ENCODE results near the gene RHBDL3. TPM values are rescaled to one million over a fixed set of nuclear protein-coding genes. Genes with fewer than 3 reads are reported as not detected.
"Not testable (repeated sequence)": the region's sequence is repeated elsewhere in the genome, so short reads cannot be mapped to it uniquely, and the experiment has no call there.

Gene RHBDL3
- total RNA-seq, 1 experiment from 2014 or later = 0.24 TPM

GRCh38 chr17:32319548-32319905 is 53.9 kb downstream of the RHBDL3 start:
- no peak overlapping the region for H3K27ac Mint-ChIP-seq (ENCODE audit: unreplicated experiment)
- BruUV-seq (replicated peaks) = no TSS peak
- CTCF ChIA-PET = interaction anchor here (0.7 to 0.9 kb wide), 2 partner anchors 8 to 327 kb away, joined by 3 read pairs; no protein-coding TSS in a partner anchor
- peaks cover 37% of the 10 kb centered on the region for H3K27me3 Mint-ChIP-seq (ENCODE audit: unreplicated experiment)
- intact Hi-C loops (cut with micrococcal nuclease; ENCODE audit: unreplicated experiment) = loop anchor here (1.0 kb wide), 1 partner anchor 66 kb away; no protein-coding TSS in a partner anchor
- H3K4me3 Mint-ChIP-seq (ENCODE audit: low read depth, unreplicated experiment) = no peak overlapping the region
- H3K9me3 Mint-ChIP-seq (ENCODE audit: low read depth, unreplicated experiment) = no peaks in the 10 kb centered on the region
- no peaks in the 10 kb centered on the region for H3K4me1 Mint-ChIP-seq (ENCODE audit: low read depth, unreplicated experiment)
- no peaks in the 10 kb centered on the region for H3K36me3 Mint-ChIP-seq (ENCODE audit: insufficient read depth, unreplicated experiment)
- peak; percentile 92 for TF ChIP-seq CTCF (IDR thresholded peaks at IDR 0.05; ENCODE audit: unreplicated experiment)
- peak; percentile 86 for DNase-seq

GRCh38 chr17:32320080-32320479 is 54.4 kb downstream of the RHBDL3 start:
- peaks cover 31% of the 10 kb centered on the region for H3K27me3 Mint-ChIP-seq (ENCODE audit: unreplicated experiment)
- BruUV-seq (replicated peaks); H3K4me1 Mint-ChIP-seq (ENCODE audit: low read depth, unreplicated experiment); H3K27ac Mint-ChIP-seq (ENCODE audit: unreplicated experiment); intact Hi-C loops (cut with micrococcal nuclease; ENCODE audit: unreplicated experiment); H3K9me3 Mint-ChIP-seq (ENCODE audit: low read depth, unreplicated experiment); H3K36me3 Mint-ChIP-seq (ENCODE audit: insufficient read depth, unreplicated experiment); DNase-seq; H3K4me3 Mint-ChIP-seq (ENCODE audit: low read depth, unreplicated experiment): not testable (repeated sequence)
- CTCF ChIA-PET = interaction anchor here (0.9 kb wide), 1 partner anchor 9 kb away, joined by 3 read pairs; no protein-coding TSS in a partner anchor

GRCh38 chr17:32320847-32321246 is 55.2 kb downstream of the RHBDL3 start:
- Mint-ChIP-seq H3K4me1 (ENCODE audit: low read depth, unreplicated experiment) (no peaks in the 10 kb centered on the region), H3K27me3 (ENCODE audit: unreplicated experiment) (peaks cover 24% of the 10 kb centered on the region), H3K36me3 (ENCODE audit: insufficient read depth, unreplicated experiment) (no peaks in the 10 kb centered on the region), H3K9me3 (ENCODE audit: low read depth, unreplicated experiment) (no peaks in the 10 kb centered on the region), H3K4me3 (ENCODE audit: low read depth, unreplicated experiment) (no peak overlapping the region), H3K27ac (ENCODE audit: unreplicated experiment) (no peak overlapping the region)
- intact Hi-C loops (cut with micrococcal nuclease; ENCODE audit: unreplicated experiment) = no loop called here
- BruUV-seq (replicated peaks) = no TSS peak
- TF ChIP-seq CTCF (IDR thresholded peaks at IDR 0.05; ENCODE audit: unreplicated experiment) = no peak
- CTCF ChIA-PET = no interaction called here
- DNase-seq = no peak

GRCh38 chr17:32323046-32323445 is 57.4 kb downstream of the RHBDL3 start:
- Mint-ChIP-seq H3K4me1 (ENCODE audit: low read depth, unreplicated experiment) (no peaks in the 10 kb centered on the region), H3K9me3 (ENCODE audit: low read depth, unreplicated experiment) (no peaks in the 10 kb centered on the region), H3K27ac (ENCODE audit: unreplicated experiment) (no peak overlapping the region), H3K36me3 (ENCODE audit: insufficient read depth, unreplicated experiment) (no peaks in the 10 kb centered on the region), H3K4me3 (ENCODE audit: low read depth, unreplicated experiment) (no peak overlapping the region), H3K27me3 (ENCODE audit: unreplicated experiment) (peaks cover 5% of the 10 kb centered on the region)
- TF ChIP-seq CTCF (IDR thresholded peaks at IDR 0.05; ENCODE audit: unreplicated experiment) = no peak
- no TSS peak for BruUV-seq (replicated peaks)
- intact Hi-C loops (cut with micrococcal nuclease; ENCODE audit: unreplicated experiment) = no loop called here
- CTCF ChIA-PET = no interaction called here
- no peak for DNase-seq

GRCh38 chr17:32323811-32324491 is 58.3 kb downstream of the RHBDL3 start:
- Mint-ChIP-seq H3K4me1 (ENCODE audit: low read depth, unreplicated experiment) (no peaks in the 10 kb centered on the region), H3K27me3 (ENCODE audit: unreplicated experiment) (no peaks in the 10 kb centered on the region), H3K27ac (ENCODE audit: unreplicated experiment) (no peak overlapping the region), H3K4me3 (ENCODE audit: low read depth, unreplicated experiment) (no peak overlapping the region), H3K36me3 (ENCODE audit: insufficient read depth, unreplicated experiment) (no peaks in the 10 kb centered on the region), H3K9me3 (ENCODE audit: low read depth, unreplicated experiment) (no peaks in the 10 kb centered on the region)
- no peak for TF ChIP-seq CTCF (IDR thresholded peaks at IDR 0.05; ENCODE audit: unreplicated experiment)
- intact Hi-C loops (cut with micrococcal nuclease; ENCODE audit: unreplicated experiment) = no loop called here
- CTCF ChIA-PET = interaction anchor here (0.5 to 0.6 kb wide), 2 partner anchors 87 to 150 kb away, joined by 3 read pairs; no protein-coding TSS in a partner anchor
- DNase-seq = peak; percentile 55
- no TSS peak for BruUV-seq (replicated peaks)
